Stimulated activated CD4-positive, alpha-beta T cell treated with anti-CD3 and anti-CD28 coated beads, Interleukin-12 subunit alpha, Interleukin-12 subunit beta, amount 100 ng/mL, for 4 hours (primary cell): ENCODE results near the gene ACP2.
"Not testable (repeated sequence)": the region's sequence is repeated elsewhere in the genome, so short reads cannot be mapped to it uniquely, and the experiment has no call there.

Experiments used
- DNase-seq: peaks from one replicate; pipeline ENCODE4 v3.0.0-alpha.2; 2020

The ACP2 gene

GRCh38 chr11:47192111-47192510 is 56.5 kb downstream of the ACP2 start:
- DNase-seq = no peak

- not testable (repeated sequence) for DNase-seq
Observed at GRCh38 chr11:47191137-47191536, 57.5 kb downstream of the ACP2 start.
